Ishikawa (cell line): Measurements from ENCODE around the gene FBXO9.

Source experiments
- CEBPB ChIP-seq: IDR thresholded peaks from 2 replicates; pipeline ENCODE4 v1.6.1; 2012
- CREB1 ChIP-seq: IDR thresholded peaks from 2 replicates; pipeline ENCODE4 v1.6.1; 2012; ENCODE audit warnings: low read depth
- EGR1 ChIP-seq: IDR thresholded peaks from 2 replicates; pipeline ENCODE4 v1.6.1; 2012
- EP300 ChIP-seq: IDR thresholded peaks from 2 replicates; pipeline ENCODE4 v1.6.1; 2012; ENCODE audit warnings: borderline replicate concordance
- FOXM1 ChIP-seq: IDR thresholded peaks from 2 replicates; pipeline ENCODE4 v1.6.1; 2012; ENCODE audit warnings: low read depth, borderline replicate concordance
- MAX ChIP-seq: IDR thresholded peaks from 2 replicates; pipeline ENCODE4 v1.6.1; 2012
- NFIC ChIP-seq: IDR thresholded peaks from 2 replicates; pipeline ENCODE4 v1.6.1; 2012
- RAD21 ChIP-seq: IDR thresholded peaks from 2 replicates; pipeline ENCODE4 v1.6.1; 2012; ENCODE audit warnings: low read depth
- REST ChIP-seq: IDR thresholded peaks from 2 replicates; pipeline ENCODE4 v1.6.1; 2012; ENCODE audit warnings: low read depth, mild to moderate bottlenecking
- TAF1 ChIP-seq: IDR thresholded peaks from 2 replicates; pipeline ENCODE4 v1.6.1; 2012; ENCODE audit warnings: low read depth, mild to moderate bottlenecking
- TCF12 ChIP-seq: IDR thresholded peaks from 2 replicates; pipeline ENCODE4 v1.6.1; 2012; ENCODE audit warnings: low read depth
- TEAD4 ChIP-seq: IDR thresholded peaks from 2 replicates; pipeline ENCODE4 v1.6.1; 2012
- USF1 ChIP-seq: IDR thresholded peaks from 2 replicates; pipeline ENCODE4 v1.6.1; 2012
- YY1 ChIP-seq: IDR thresholded peaks from 2 replicates; pipeline ENCODE4 v1.6.1; 2012; ENCODE audit warnings: low read depth
- ZBTB7A ChIP-seq: IDR thresholded peaks from 2 replicates; pipeline ENCODE4 v1.6.1; 2012; ENCODE audit warnings: low read depth

Gene FBXO9

GRCh38 chr6:53133961-53134360 is 68.8 kb downstream of the FBXO9 start:
- TF ChIP-seq RAD21, result no peak
- no peak for TF ChIP-seq FOXM1
- TF ChIP-seq TAF1, result no peak
- no peak for TF ChIP-seq MAX

DNA sequence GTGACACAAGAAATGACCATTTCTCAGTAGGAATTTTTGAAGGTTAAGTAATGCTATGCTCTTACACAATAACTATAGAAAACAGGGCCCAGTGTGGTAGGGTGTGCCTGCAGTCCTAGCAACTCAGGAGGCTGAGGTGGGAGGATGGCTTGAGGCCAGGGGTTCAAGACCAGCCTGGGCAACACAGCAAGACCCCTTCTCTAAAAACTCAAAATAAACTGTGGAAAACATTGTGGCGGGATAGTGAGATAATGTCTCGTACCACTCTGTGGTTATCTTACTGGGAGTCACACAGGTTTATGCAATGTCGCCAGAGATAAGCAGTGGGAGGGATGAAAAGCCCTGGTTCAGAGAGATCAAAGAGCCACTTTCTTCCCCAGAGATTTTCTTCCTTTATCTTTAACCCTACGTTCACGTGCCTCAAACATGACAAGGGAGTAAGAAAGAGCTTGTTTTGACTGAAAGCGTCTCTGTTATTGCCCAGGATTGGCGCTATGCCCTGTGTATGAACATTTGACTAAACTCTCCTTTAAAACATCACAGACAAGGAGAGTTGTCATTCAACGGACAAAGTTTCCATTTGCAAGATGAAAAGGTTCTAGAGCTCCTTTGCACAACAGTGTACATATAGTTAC is 69.5 kb downstream of the FBXO9 start:
- no peak for TF ChIP-seq FOXM1
- TF ChIP-seq REST, result no peak
- TF ChIP-seq CEBPB, result no peak
- TF ChIP-seq EGR1, result no peak
- no peak for TF ChIP-seq RAD21
- no peak for TF ChIP-seq TEAD4

DNA sequence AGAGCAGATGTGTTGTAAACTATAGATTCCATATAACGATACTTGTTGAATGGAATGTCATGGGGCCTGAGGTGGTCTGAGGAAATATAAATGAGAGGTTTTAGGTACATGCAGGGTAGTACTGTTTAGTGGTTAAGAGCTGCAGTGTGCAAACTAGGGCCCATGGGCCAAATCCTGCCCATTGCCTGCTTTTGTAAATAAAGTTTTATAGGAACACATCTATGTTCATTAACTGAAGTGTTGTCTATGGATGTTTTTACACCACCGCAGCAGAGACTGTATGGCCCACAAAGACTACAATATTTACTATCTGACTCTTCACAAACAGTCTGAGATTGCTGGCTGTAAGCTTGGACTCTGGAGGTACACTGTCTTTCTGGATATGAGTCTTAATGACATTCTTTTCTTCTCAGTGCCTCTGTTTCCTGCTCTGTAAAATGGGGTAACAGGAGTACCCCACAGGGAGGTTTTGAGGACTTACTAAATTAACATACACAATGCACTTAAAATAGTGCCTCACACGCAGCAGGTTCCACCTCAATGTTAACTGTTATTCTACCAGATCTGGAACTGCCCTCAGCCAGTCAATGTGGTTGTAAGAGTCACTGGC is 70.9 kb downstream of the FBXO9 start:
- TF ChIP-seq TEAD4 (no peak), RAD21 (no peak), USF1 (no peak), CREB1 (no peak), ZBTB7A (no peak), FOXM1 (no peak), MAX (no peak), EGR1 (no peak), EP300 (no peak), YY1 (no peak), NFIC (no peak)

DNA sequence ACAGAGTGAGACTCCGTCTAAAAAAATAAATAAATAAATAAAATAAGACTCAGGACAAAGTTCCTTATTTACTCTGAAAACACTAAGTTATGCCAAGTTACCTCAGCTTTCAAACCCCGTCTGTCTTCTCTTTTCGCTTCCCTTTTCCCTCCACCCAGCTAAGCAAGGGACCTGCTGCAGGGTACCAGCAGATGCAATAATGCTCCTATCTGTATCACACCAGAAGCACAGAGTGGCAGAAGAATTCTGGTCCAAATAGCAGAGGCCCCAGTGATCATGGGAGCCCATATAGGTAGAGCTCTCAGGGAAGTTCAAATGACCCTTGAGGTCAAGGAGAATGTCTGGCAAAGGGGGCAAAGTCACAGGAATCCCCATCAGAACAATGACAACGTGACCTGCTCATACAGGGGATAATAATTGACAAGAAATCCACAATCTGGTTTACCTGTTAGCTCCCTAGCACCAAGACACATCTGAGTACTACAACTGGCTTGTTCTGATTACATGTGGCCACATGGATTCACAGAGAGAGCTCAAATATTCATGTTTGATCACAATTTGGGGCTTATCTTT is 74.7 kb downstream of the FBXO9 start:
- TF ChIP-seq EGR1, result no peak
- no peak for TF ChIP-seq NFIC
- TF ChIP-seq MAX, result no peak
- no peak for TF ChIP-seq CREB1
- TF ChIP-seq TEAD4, result no peak
- TF ChIP-seq REST, result no peak
- TF ChIP-seq CEBPB, result no peak
- TF ChIP-seq EP300, result no peak
- TF ChIP-seq TAF1, result no peak
- TF ChIP-seq RAD21, result no peak
- no peak for TF ChIP-seq USF1
- no peak for TF ChIP-seq FOXM1
- TF ChIP-seq TCF12, result no peak
- no peak for TF ChIP-seq ZBTB7A
- TF ChIP-seq YY1, result no peak

- TF ChIP-seq NFIC (no peak), ZBTB7A (no peak), MAX (no peak), EGR1 (no peak), YY1 (no peak), REST (no peak), CREB1 (no peak), RAD21 (no peak), TAF1 (no peak), EP300 (no peak), CEBPB (no peak), USF1 (no peak), TCF12 (no peak), FOXM1 (no peak), TEAD4 (no peak)
Observed at GRCh38 chr6:53142810-53143209, 77.6 kb downstream of the FBXO9 start.
